HEK293 (cell line): ENCODE results near the gene CHERP.

Experiments used
- CTCF ChIA-PET: fragments of 350-600 bp; formaldehyde crosslinking; extraction: SDS; loops from one replicate; lab custom pipeline; 2021; ENCODE audit warnings: antibody characterized with exemption; lab: Yijun Ruan, JAX
- POLR2A ChIA-PET: fragments of 300-600 bp; formaldehyde crosslinking; extraction: SDS; loops from one replicate; lab custom pipeline; 2020; ENCODE audit warnings: antibody characterized with exemption, inconsistent platforms; lab: Yijun Ruan, JAX
- H3K27ac ChIP-seq: fragments of 200-500 bp; sonication (Bioruptor generic); 2 replicates; pipeline ENCODE4 v1.5.1; 2014; ENCODE audit warnings: low read depth, low read length, control low read depth, inconsistent platforms; ENCODE audit errors: extremely low read depth
- H3K36me3 ChIP-seq, 2 experiments: fragments of 200-500 bp in 1 of 2; sonication (Bioruptor generic) in 1 of 2; 1 replicate in 1 of 2; 2 replicates in 1 of 2; pipeline ENCODE4 v1.5.1; 2014 to 2017; ENCODE audit warnings: inconsistent platforms in 2 of 2, low read length in 2 of 2; ENCODE audit not compliant: control insufficient read depth in 2 of 2, insufficient read depth in 1 of 2
- H3K4me1 ChIP-seq: fragments of 200-500 bp; sonication (Bioruptor generic); 2 replicates; pipeline ENCODE4 v1.5.1; 2014; ENCODE audit warnings: mild to moderate bottlenecking, low read length, inconsistent platforms; ENCODE audit not compliant: control insufficient read depth, insufficient read depth
- H3K4me3 ChIP-seq: 2 replicates; pipeline ENCODE4 v1.5.1; 2011; ENCODE audit warnings: low read depth, mild to moderate bottlenecking, control low read depth, low read length, moderate library complexity
- H3K9me3 ChIP-seq: fragments of 200-500 bp; sonication (Bioruptor generic); 2 replicates; pipeline ENCODE4 v1.5.1; 2014; ENCODE audit warnings: low read depth, low read length, inconsistent platforms; ENCODE audit not compliant: control insufficient read depth, insufficient read depth
- IKZF3 ChIP-seq: fragments of 450-650 bp; IDR thresholded peaks from 2 replicates; pipeline ENCODE4 v1.5.0; 2018; ENCODE audit warnings: missing biosample characterization, mild to moderate bottlenecking, missing genetic modification characterization, moderate library complexity
- KLF16 ChIP-seq: fragments of 450-650 bp; formaldehyde crosslinking; IDR thresholded peaks from 2 replicates; pipeline ENCODE4 v1.5.1; 2017; ENCODE audit warnings: missing biosample characterization, missing genetic modification characterization
- PRDM4 ChIP-seq: fragments of 450-650 bp; formaldehyde crosslinking; IDR thresholded peaks from 2 replicates; pipeline ENCODE4 v1.5.1; 2017; ENCODE audit warnings: missing biosample characterization, missing genetic modification characterization
- SCRT2 ChIP-seq: fragments of 450-650 bp; formaldehyde crosslinking; IDR thresholded peaks from 2 replicates; pipeline ENCODE4 v1.5.1; 2016; ENCODE audit warnings: missing biosample characterization, missing genetic modification characterization
- SETDB1 ChIP-seq: IDR thresholded peaks from one replicate; pipeline ENCODE4 v1.6.1; 2017; ENCODE audit warnings: mild to moderate bottlenecking, low read length, moderate library complexity, mixed read lengths; ENCODE audit not compliant: insufficient read length
- ZNF133 ChIP-seq: fragments of 450-650 bp; formaldehyde crosslinking; IDR thresholded peaks from 2 replicates; pipeline ENCODE4 v1.5.1; 2016; ENCODE audit warnings: missing biosample characterization, missing genetic modification characterization
- ZNF214 ChIP-seq: fragments of 450-650 bp; formaldehyde crosslinking; IDR thresholded peaks from 2 replicates; pipeline ENCODE4 v1.5.1; 2017; ENCODE audit warnings: missing biosample characterization, mild to moderate bottlenecking, missing genetic modification characterization, borderline replicate concordance
- ZNF239 ChIP-seq: fragments of 450-650 bp; formaldehyde crosslinking; IDR thresholded peaks from 2 replicates; pipeline ENCODE4 v1.5.1; 2016; ENCODE audit warnings: missing biosample characterization, missing genetic modification characterization
- ZNF248 ChIP-seq: fragments of 450-650 bp; formaldehyde crosslinking; IDR thresholded peaks from 2 replicates; pipeline ENCODE4 v1.5.1; 2017; ENCODE audit warnings: missing biosample characterization, missing genetic modification characterization
- ZNF266 ChIP-seq: fragments of 450-650 bp; formaldehyde crosslinking; IDR thresholded peaks from 2 replicates; pipeline ENCODE4 v1.5.1; 2016; ENCODE audit warnings: missing biosample characterization, missing genetic modification characterization, low read depth
- ZNF311 ChIP-seq: fragments of 450-650 bp; formaldehyde crosslinking; IDR thresholded peaks from 2 replicates; pipeline ENCODE4 v1.5.1; 2017; ENCODE audit warnings: missing biosample characterization, missing genetic modification characterization, borderline replicate concordance
- ZNF324 ChIP-seq: fragments of 450-650 bp; formaldehyde crosslinking; IDR thresholded peaks from 2 replicates; pipeline ENCODE4 v1.5.1; 2016; ENCODE audit warnings: missing biosample characterization, missing genetic modification characterization
- ZNF394 ChIP-seq: fragments of 450-650 bp; formaldehyde crosslinking; IDR thresholded peaks from 2 replicates; pipeline ENCODE4 v1.5.1; 2016; ENCODE audit warnings: missing biosample characterization, missing genetic modification characterization, mild to moderate bottlenecking, moderate library complexity, borderline replicate concordance
- ZNF518A ChIP-seq: fragments of 450-650 bp; formaldehyde crosslinking; conservative IDR thresholded peaks from 2 replicates; pipeline ENCODE4 v1.5.1; 2016; ENCODE audit warnings: low read depth, missing biosample characterization, missing genetic modification characterization
- ZNF600 ChIP-seq: fragments of 450-650 bp; formaldehyde crosslinking; IDR thresholded peaks from 2 replicates; pipeline ENCODE4 v1.5.1; 2016; ENCODE audit warnings: missing biosample characterization, missing genetic modification characterization
- ZNF670 ChIP-seq: fragments of 450-650 bp; formaldehyde crosslinking; IDR thresholded peaks from 2 replicates; pipeline ENCODE4 v1.5.1; 2016; ENCODE audit warnings: missing biosample characterization, missing genetic modification characterization, low read depth
- ZNF692 ChIP-seq: fragments of 450-650 bp; formaldehyde crosslinking; IDR thresholded peaks from 2 replicates; pipeline ENCODE4 v1.5.1; 2016; ENCODE audit warnings: missing biosample characterization, missing genetic modification characterization
- ZNF707 ChIP-seq: fragments of 450-650 bp; formaldehyde crosslinking; IDR thresholded peaks from 2 replicates; pipeline ENCODE4 v1.5.1; 2016; ENCODE audit warnings: missing biosample characterization, missing genetic modification characterization
- ZNF768 ChIP-seq: fragments of 450-650 bp; formaldehyde crosslinking; IDR thresholded peaks from 2 replicates; pipeline ENCODE4 v1.5.1; 2018; ENCODE audit warnings: missing biosample characterization, mild to moderate bottlenecking, missing genetic modification characterization

The CHERP gene

GRCh38 chr19:16573925-16574324 is 31.7 kb upstream of the CHERP start:
- H3K36me3 ChIP-seq, result peaks cover 0 to 53% of the 10 kb centered on the region in 2 experiments; a peak in 2 of 3 replicates
- no peak overlapping the region for H3K27ac ChIP-seq
- no peaks in the 10 kb centered on the region for H3K9me3 ChIP-seq
- peak overlapping the region; percentile 10 for H3K4me3 ChIP-seq
- ChIA-PET CTCF (no interaction called here), POLR2A (interaction anchor here (1.1 to 2.5 kb wide), 5 partner anchors 8 to 54 kb away, joined by 4 to 23 read pairs (median 4); partner anchors contain the start of gene MED26)
- TF ChIP-seq ZNF600 (tag by site-specific recombination) (peak; percentile 72; the same call in 1 of the 2 replicates), ZNF239 (tag by site-specific recombination) (no peak)
- H3K4me1 ChIP-seq, result peaks cover 2% of the 10 kb centered on the region; the same call in 1 of the 2 replicates

- ChIA-PET CTCF (no interaction called here), POLR2A (interaction anchor here (1.0 to 2.5 kb wide), 8 partner anchors 9 to 55 kb away, joined by 3 to 23 read pairs (median 5); partner anchors contain the start of gene MED26)
- H3K4me3 ChIP-seq, result peak overlapping the region; percentile 81
- H3K36me3 ChIP-seq, result peaks cover 0 to 53% of the 10 kb centered on the region in 2 experiments; a peak in 2 of 3 replicates
- H3K27ac ChIP-seq, result no peak overlapping the region
- TF ChIP-seq ZNF670 (tag by site-specific recombination), result no peak
- no peak for TF ChIP-seq ZNF707 (tag by site-specific recombination)
- no peak for TF ChIP-seq ZNF214
- TF ChIP-seq SETDB1, result no peak
- TF ChIP-seq SCRT2 (tag by site-specific recombination), result no peak
- TF ChIP-seq IKZF3 (tag by site-specific recombination), result no peak
- no peak for TF ChIP-seq KLF16 (tag by site-specific recombination)
- TF ChIP-seq ZNF324 (tag by site-specific recombination), result no peak
- TF ChIP-seq ZNF266, result no peak
- no peak for TF ChIP-seq ZNF239 (tag by site-specific recombination)
- no peak for TF ChIP-seq ZNF248 (tag by site-specific recombination)
- no peak for TF ChIP-seq ZNF133 (tag by site-specific recombination)
- no peak for TF ChIP-seq ZNF768 (tag by site-specific recombination)
- TF ChIP-seq ZNF394 (tag by site-specific recombination), result no peak
- TF ChIP-seq PRDM4 (tag by site-specific recombination), result no peak
- H3K9me3 ChIP-seq, result no peaks in the 10 kb centered on the region
- H3K4me1 ChIP-seq, result peaks cover 2% of the 10 kb centered on the region; the same call in 1 of the 2 replicates
These were observed 31.1 kb upstream of the CHERP start for GRCh38 chr19:16573296-16573695.

GRCh38 chr19:16572332-16573211 is 30.3 kb upstream of the CHERP start, which contains the start of gene SLC35E1:
Gene SLC35E1, minus strand, starts transcription at chr19:16572415. Its CDS starts 51 bp downstream, at chr19:16572364.
- H3K36me3 ChIP-seq, result peaks cover under 1 to 53% of the 10 kb centered on the region in 2 experiments; a peak in 2 of 3 replicates
- peaks cover 2% of the 10 kb centered on the region; the same call in 1 of the 2 replicates for H3K4me1 ChIP-seq
- peak within 1 kb of the TSS; percentile 82 for H3K4me3 ChIP-seq
- H3K9me3 ChIP-seq, result no peaks in the 10 kb centered on the region
- peak within 1 kb of the TSS; percentile 76 for H3K27ac ChIP-seq
- ChIA-PET POLR2A (interaction anchor here (0.8 to 2.5 kb wide), 9 partner anchors 9 to 131 kb away, joined by 3 to 23 read pairs (median 3); partner anchors contain the start of gene MED26), CTCF (interaction anchor here (0.6 kb wide), 1 partner anchor 12 kb away, joined by 3 read pairs; no protein-coding TSS in a partner anchor)
- TF ChIP-seq ZNF518A (tag by site-specific recombination) (peak; percentile 89), ZNF311 (tag by site-specific recombination) (no peak), ZNF692 (peak; percentile 49; the same call in 1 of the 2 replicates)
